Measurements from ENCODE around the gene ZC3H12A. TPM values are rescaled to one million over a fixed set of nuclear protein-coding genes. Genes with fewer than 3 reads are reported as not detected.

ZC3H12A gene
- total and polyA plus RNA-seq, 10 donors, result 9.7 to 33.1 (median 19.8) TPM

GRCh38 chr1:37430103-37430985, 44.0 kb upstream of the ZC3H12A start:
- 71 to 79% (median 72%) methylated on average over 10 to 11 of the region's 11 CpGs for WGBS, 5 donors
- intact Hi-C loops (cut with DNase I; ENCODE audit: low total_unique reads), result loop anchor here (5.0 to 10.0 kb wide), 2 partner anchors 728 to 876 kb away; no protein-coding TSS in a partner anchor
- Histone ChIP-seq H3K4me1 (peaks cover 0 to 4% (median 0%) of the 10 kb centered on the region in 6 donors), H3K36me3 (no peaks in the 10 kb centered on the region), H3K4me3 (no peak overlapping the region), H3K9me3 (no peaks in the 10 kb centered on the region), H3K27me3 (replicated peaks in 1 of 7) (peaks cover 0 to 45% (median 5%) of the 10 kb centered on the region in 7 donors), H3K27ac (no peak overlapping the region)
- DNase-seq, result no peak
- TF ChIP-seq POLR2A (IDR thresholded peaks at IDR 0.05) (no peak), POLR2AphosphoS5 (IDR thresholded peaks at IDR 0.05) (no peak)
- TF ChIP-seq, protein P1, sequence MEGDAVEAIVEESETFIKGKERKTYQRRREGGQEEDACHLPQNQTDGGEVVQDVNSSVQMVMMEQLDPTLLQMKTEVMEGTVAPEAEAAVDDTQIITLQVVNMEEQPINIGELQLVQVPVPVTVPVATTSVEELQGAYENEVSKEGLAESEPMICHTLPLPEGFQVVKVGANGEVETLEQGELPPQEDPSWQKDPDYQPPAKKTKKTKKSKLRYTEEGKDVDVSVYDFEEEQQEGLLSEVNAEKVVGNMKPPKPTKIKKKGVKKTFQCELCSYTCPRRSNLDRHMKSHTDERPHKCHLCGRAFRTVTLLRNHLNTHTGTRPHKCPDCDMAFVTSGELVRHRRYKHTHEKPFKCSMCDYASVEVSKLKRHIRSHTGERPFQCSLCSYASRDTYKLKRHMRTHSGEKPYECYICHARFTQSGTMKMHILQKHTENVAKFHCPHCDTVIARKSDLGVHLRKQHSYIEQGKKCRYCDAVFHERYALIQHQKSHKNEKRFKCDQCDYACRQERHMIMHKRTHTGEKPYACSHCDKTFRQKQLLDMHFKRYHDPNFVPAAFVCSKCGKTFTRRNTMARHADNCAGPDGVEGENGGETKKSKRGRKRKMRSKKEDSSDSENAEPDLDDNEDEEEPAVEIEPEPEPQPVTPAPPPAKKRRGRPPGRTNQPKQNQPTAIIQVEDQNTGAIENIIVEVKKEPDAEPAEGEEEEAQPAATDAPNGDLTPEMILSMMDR (IDR thresholded peaks at IDR 0.05 in 8 of 11, conservative IDR thresholded peaks at IDR 0.05 in 3 of 11), result no peak

- no peak for DNase-seq
- Histone ChIP-seq H3K4me1 (peaks cover 0 to 4% (median 0%) of the 10 kb centered on the region in 6 donors), H3K27me3 (replicated peaks in 1 of 7) (peaks cover 0 to 43% (median 5%) of the 10 kb centered on the region in 7 donors), H3K4me3 (no peak overlapping the region), H3K36me3 (no peaks in the 10 kb centered on the region), H3K27ac (no peak overlapping the region), H3K9me3 (no peaks in the 10 kb centered on the region)
- WGBS, 5 donors, result 68 to 82% (median 82%) methylated on average over 11 to 12 of the region's 12 CpGs
- TF ChIP-seq POLR2AphosphoS5 (IDR thresholded peaks at IDR 0.05), result no peak
- TF ChIP-seq POLR2A (IDR thresholded peaks at IDR 0.05), result no peak
- TF ChIP-seq, protein P1 (IDR thresholded peaks at IDR 0.05 in 8 of 11, conservative IDR thresholded peaks at IDR 0.05 in 3 of 11), result no peak
- intact Hi-C loops (cut with DNase I; ENCODE audit: low total_unique reads), result loop anchor here (5.0 to 10.0 kb wide), 2 partner anchors 730 to 878 kb away; no protein-coding TSS in a partner anchor
Measured at GRCh38 chr1:37432716-37433115, 41.7 kb upstream of the ZC3H12A start.

DNA sequence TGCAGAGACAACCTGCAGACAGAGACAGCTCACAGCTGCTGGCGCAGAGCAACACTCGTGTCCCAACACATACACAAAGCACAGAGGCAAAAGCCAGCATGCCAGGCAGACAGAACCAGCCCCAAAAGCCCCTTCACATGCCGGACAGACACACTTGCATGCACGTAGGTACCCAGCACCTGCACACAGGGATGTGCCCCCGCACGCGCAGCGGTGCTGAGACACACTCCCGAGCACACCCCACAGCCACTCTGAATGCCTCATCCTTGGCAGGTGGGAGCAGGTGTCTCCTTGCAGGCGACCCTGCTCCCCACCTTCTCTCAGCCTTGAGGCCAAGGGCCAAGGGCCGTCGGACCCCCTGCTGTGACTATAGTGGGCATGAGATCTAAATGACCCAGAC, 41.2 kb upstream of the ZC3H12A start:
- TF ChIP-seq POLR2A (IDR thresholded peaks at IDR 0.05) (no peak), POLR2AphosphoS5 (IDR thresholded peaks at IDR 0.05) (no peak)
- TF ChIP-seq, protein P1 (IDR thresholded peaks at IDR 0.05 in 8 of 11, conservative IDR thresholded peaks at IDR 0.05 in 3 of 11), result no peak
- Histone ChIP-seq H3K4me3 (no peak overlapping the region), H3K27me3 (replicated peaks in 1 of 7) (peaks cover 0 to 48% (median 5%) of the 10 kb centered on the region in 7 donors), H3K9me3 (no peaks in the 10 kb centered on the region), H3K36me3 (no peaks in the 10 kb centered on the region), H3K4me1 (peaks cover 0 to 4% (median 0%) of the 10 kb centered on the region in 6 donors), H3K27ac (no peak overlapping the region)
- intact Hi-C loops (cut with DNase I; ENCODE audit: low total_unique reads), result loop anchor here (5.0 to 10.0 kb wide), 2 partner anchors 731 to 878 kb away; no protein-coding TSS in a partner anchor
- 79 to 87% (median 83%) methylated on average over 4 to 12 of the region's 12 CpGs for WGBS, 5 donors
- DNase-seq, result no peak
